Activated naive CD8-positive, alpha-beta T cell treated with anti-CD3 and anti-CD28 coated beads, Interleukin-2, amount 50 U/mL, for 16 hours (primary cell): ENCODE data around the gene OGA.

Experiments used
- DNase-seq: peaks from one replicate; pipeline ENCODE4 v3.0.0-alpha.2; 2020; ENCODE audit warnings: low read depth, low spot score

OGA gene

GRCh38 chr10:101818119-101818871 is at the start of gene OGA:
Gene OGA (minus strand): TSS chr10:101818444. CDS start chr10:101818022, 422 bp downstream.
- peak; percentile 92 for DNase-seq

GRCh38 chr10:101867931-101868330 is 49.7 kb upstream of the OGA start:
- no peak for DNase-seq

- no peak for DNase-seq
Observed at GRCh38 chr10:101859530-101859929, 41.3 kb upstream of the OGA start.

GRCh38 chr10:101858723-101859500 is 40.7 kb upstream of the OGA start:
- DNase-seq: no peak

- no peak for DNase-seq
Observed at GRCh38 chr10:101857802-101858476, 39.7 kb upstream of the OGA start.

GRCh38 chr10:101856626-101857025 is 38.4 kb upstream of the OGA start:
- DNase-seq: no peak

- DNase-seq: no peak
Observed at GRCh38 chr10:101851411-101852116, 33.3 kb upstream of the OGA start.

- DNase-seq: no peak
Observed at GRCh38 chr10:101850749-101851148, 32.5 kb upstream of the OGA start.

GRCh38 chr10:101848894-101849351 is 30.7 kb upstream of the OGA start:
- no peak for DNase-seq

GRCh38 chr10:101848408-101848807 is 30.2 kb upstream of the OGA start:
- DNase-seq: no peak

GRCh38 chr10:101845893-101846292 is 27.6 kb upstream of the OGA start:
- DNase-seq: no peak

GRCh38 chr10:101843032-101844021 is 25.1 kb upstream of the OGA start, which contains the start of gene KCNIP2:
Gene KCNIP2 (minus strand): TSS chr10:101843800. CDS start chr10:101843568, 232 bp downstream.
- peak; percentile 45 for DNase-seq

GRCh38 chr10:101841826-101842225 is 23.6 kb upstream of the OGA start:
- no peak for DNase-seq

- DNase-seq: peak; percentile 45
Observed at GRCh38 chr10:101840741-101841453, 22.7 kb upstream of the OGA start.

GRCh38 chr10:101840102-101840684 is 21.9 kb upstream of the OGA start:
- DNase-seq: no peak

- DNase-seq: no peak
Observed at GRCh38 chr10:101839416-101840063, 21.3 kb upstream of the OGA start.

- DNase-seq: no peak
Observed at GRCh38 chr10:101839002-101839401, 20.8 kb upstream of the OGA start.

- no peak for DNase-seq
Observed at GRCh38 chr10:101838416-101838970, 20.2 kb upstream of the OGA start.
